HEK293 (cell line): Measurements from ENCODE around the gene GPR82.

ENCODE experiments used
- CTCF ChIA-PET: fragments of 350-600 bp; formaldehyde crosslinking; extraction: SDS; loops from one replicate; lab custom pipeline; 2021; ENCODE audit warnings: antibody characterized with exemption; lab: Yijun Ruan, JAX
- POLR2A ChIA-PET: fragments of 300-600 bp; formaldehyde crosslinking; extraction: SDS; loops from one replicate; lab custom pipeline; 2020; ENCODE audit warnings: antibody characterized with exemption, inconsistent platforms; lab: Yijun Ruan, JAX
- H3K27ac ChIP-seq: fragments of 200-500 bp; sonication (Bioruptor generic); 2 replicates; pipeline ENCODE4 v1.5.1; 2014; ENCODE audit warnings: low read depth, low read length, control low read depth, inconsistent platforms; ENCODE audit errors: extremely low read depth
- H3K36me3 ChIP-seq, 2 experiments: fragments of 200-500 bp in 1 of 2; sonication (Bioruptor generic) in 1 of 2; 1 replicate in 1 of 2; 2 replicates in 1 of 2; pipeline ENCODE4 v1.5.1; 2014 to 2017; ENCODE audit warnings: inconsistent platforms in 2 of 2, low read length in 2 of 2; ENCODE audit not compliant: control insufficient read depth in 2 of 2, insufficient read depth in 1 of 2
- H3K4me1 ChIP-seq: fragments of 200-500 bp; sonication (Bioruptor generic); 2 replicates; pipeline ENCODE4 v1.5.1; 2014; ENCODE audit warnings: mild to moderate bottlenecking, low read length, inconsistent platforms; ENCODE audit not compliant: control insufficient read depth, insufficient read depth
- H3K4me3 ChIP-seq: 2 replicates; pipeline ENCODE4 v1.5.1; 2011; ENCODE audit warnings: low read depth, mild to moderate bottlenecking, control low read depth, low read length, moderate library complexity
- H3K9me3 ChIP-seq: fragments of 200-500 bp; sonication (Bioruptor generic); 2 replicates; pipeline ENCODE4 v1.5.1; 2014; ENCODE audit warnings: low read depth, low read length, inconsistent platforms; ENCODE audit not compliant: control insufficient read depth, insufficient read depth
- BCL11B ChIP-seq: fragments of 450-650 bp; formaldehyde crosslinking; IDR thresholded peaks from 2 replicates; pipeline ENCODE4 v1.5.1; 2016; ENCODE audit warnings: low read depth, missing biosample characterization, missing genetic modification characterization
- FEZF1 ChIP-seq: fragments of 450-650 bp; formaldehyde crosslinking; IDR thresholded peaks from 2 replicates; pipeline ENCODE4 v1.5.1; 2016; ENCODE audit warnings: missing biosample characterization, missing genetic modification characterization
- HOXA7 ChIP-seq: sonication (generic); formaldehyde crosslinking; IDR thresholded peaks from 2 replicates; pipeline ENCODE4 v1.8.1; 2022; ENCODE audit warnings: missing genetic modification reagents, borderline replicate concordance
- MZF1 ChIP-seq: fragments of 450-650 bp; formaldehyde crosslinking; IDR thresholded peaks from 2 replicates; pipeline ENCODE4 v1.5.1; 2017; ENCODE audit warnings: missing biosample characterization, missing genetic modification characterization, borderline replicate concordance
- SCRT1 ChIP-seq: fragments of 450-650 bp; formaldehyde crosslinking; IDR thresholded peaks from 2 replicates; pipeline ENCODE4 v1.5.1; 2016; ENCODE audit warnings: missing biosample characterization, missing genetic modification characterization, borderline replicate concordance
- WT1 ChIP-seq: fragments of 450-650 bp; formaldehyde crosslinking; IDR thresholded peaks from 2 replicates; pipeline ENCODE4 v1.5.1; 2016; ENCODE audit warnings: missing biosample characterization, missing genetic modification characterization
- ZNF10 ChIP-seq: fragments of 450-650 bp; formaldehyde crosslinking; IDR thresholded peaks from 2 replicates; pipeline ENCODE4 v1.5.1; 2017; ENCODE audit warnings: missing biosample characterization, missing genetic modification characterization
- ZNF114 ChIP-seq: fragments of 450-650 bp; formaldehyde crosslinking; IDR thresholded peaks from 2 replicates; pipeline ENCODE4 v1.5.0; 2017; ENCODE audit warnings: missing biosample characterization, missing genetic modification characterization
- ZNF133 ChIP-seq: fragments of 450-650 bp; formaldehyde crosslinking; IDR thresholded peaks from 2 replicates; pipeline ENCODE4 v1.5.1; 2016; ENCODE audit warnings: missing biosample characterization, missing genetic modification characterization
- ZNF2 ChIP-seq: fragments of 450-650 bp; formaldehyde crosslinking; IDR thresholded peaks from 2 replicates; pipeline ENCODE4 v1.5.1; 2016; ENCODE audit warnings: missing biosample characterization, missing genetic modification characterization
- ZNF223 ChIP-seq: fragments of 450-650 bp; formaldehyde crosslinking; IDR thresholded peaks from 2 replicates; pipeline ENCODE4 v1.5.1; 2016; ENCODE audit warnings: missing biosample characterization, missing genetic modification characterization
- ZNF324 ChIP-seq: fragments of 450-650 bp; formaldehyde crosslinking; IDR thresholded peaks from 2 replicates; pipeline ENCODE4 v1.5.1; 2016; ENCODE audit warnings: missing biosample characterization, missing genetic modification characterization
- ZNF335 ChIP-seq: fragments of 450-650 bp; formaldehyde crosslinking; conservative IDR thresholded peaks from 2 replicates; pipeline ENCODE4 v1.5.1; 2016; ENCODE audit warnings: missing biosample characterization, missing genetic modification characterization
- ZNF366 ChIP-seq: fragments of 450-650 bp; formaldehyde crosslinking; conservative IDR thresholded peaks from 2 replicates; pipeline ENCODE4 v1.5.1; 2016; ENCODE audit warnings: missing biosample characterization, missing genetic modification characterization
- ZNF501 ChIP-seq: fragments of 450-650 bp; formaldehyde crosslinking; IDR thresholded peaks from 2 replicates; pipeline ENCODE4 v1.5.1; 2016; ENCODE audit warnings: missing biosample characterization, missing genetic modification characterization
- ZNF560 ChIP-seq: fragments of 450-650 bp; formaldehyde crosslinking; IDR thresholded peaks from 2 replicates; pipeline ENCODE4 v1.5.1; 2017; ENCODE audit warnings: missing biosample characterization, missing genetic modification characterization, borderline replicate concordance
- ZNF626 ChIP-seq: fragments of 450-650 bp; sonication (Bioruptor Pico); formaldehyde crosslinking; IDR thresholded peaks from 2 replicates; pipeline ENCODE4 v1.5.1; 2018; ENCODE audit warnings: missing biosample characterization, missing genetic modification characterization, inconsistent platforms
- ZNF664 ChIP-seq: fragments of 450-650 bp; formaldehyde crosslinking; IDR thresholded peaks from 2 replicates; pipeline ENCODE4 v1.5.1; 2016; ENCODE audit warnings: missing biosample characterization, missing genetic modification characterization
- ZNF747 ChIP-seq: fragments of 450-650 bp; formaldehyde crosslinking; IDR thresholded peaks from 2 replicates; pipeline ENCODE4 v1.5.1; 2016; ENCODE audit warnings: missing biosample characterization, missing genetic modification characterization
- ZNF768 ChIP-seq: fragments of 450-650 bp; formaldehyde crosslinking; IDR thresholded peaks from 2 replicates; pipeline ENCODE4 v1.5.1; 2018; ENCODE audit warnings: missing biosample characterization, mild to moderate bottlenecking, missing genetic modification characterization
- ZNF776 ChIP-seq: fragments of 450-650 bp; formaldehyde crosslinking; IDR thresholded peaks from 2 replicates; pipeline ENCODE4 v1.5.0; 2017; ENCODE audit warnings: missing biosample characterization, missing genetic modification characterization, borderline replicate concordance
- ZNF791 ChIP-seq: fragments of 450-650 bp; formaldehyde crosslinking; IDR thresholded peaks from 2 replicates; pipeline ENCODE4 v1.5.1; 2016; ENCODE audit warnings: missing biosample characterization, missing genetic modification characterization
- ZNF837 ChIP-seq: fragments of 450-650 bp; formaldehyde crosslinking; IDR thresholded peaks from 2 replicates; pipeline ENCODE4 v1.5.1; 2016; ENCODE audit warnings: missing biosample characterization, missing genetic modification characterization
- ZSCAN30 ChIP-seq: fragments of 450-650 bp; IDR thresholded peaks from 2 replicates; pipeline ENCODE4 v1.5.1; 2018; ENCODE audit warnings: missing biosample characterization, mild to moderate bottlenecking, missing genetic modification characterization, moderate library complexity
- TF ChIP-seq, protein P1 (sequence below): fragments of 450-650 bp; formaldehyde crosslinking; IDR thresholded peaks from 2 replicates; pipeline ENCODE4 v1.5.1; 2016; ENCODE audit warnings: missing biosample characterization, missing genetic modification characterization
- TF ChIP-seq, protein P2 (sequence below): fragments of 450-650 bp; formaldehyde crosslinking; optimal IDR thresholded peaks from 2 replicates; pipeline ENCODE3; 2016; ENCODE audit warnings: missing biosample characterization, mild to moderate bottlenecking, missing genetic modification characterization
- TF ChIP-seq, protein P3 (sequence below): fragments of 450-650 bp; formaldehyde crosslinking; IDR thresholded peaks from 2 replicates; pipeline ENCODE4 v1.5.1; 2016; ENCODE audit warnings: missing biosample characterization, missing genetic modification characterization
- TF ChIP-seq, protein P4 (sequence below): fragments of 450-650 bp; IDR thresholded peaks from 2 replicates; pipeline ENCODE4 v1.5.1; 2018; ENCODE audit warnings: missing biosample characterization, missing genetic modification characterization
- TF ChIP-seq, protein P5 (sequence below): fragments of 450-650 bp; formaldehyde crosslinking; IDR thresholded peaks from 2 replicates; pipeline ENCODE4 v1.5.1; 2016; ENCODE audit warnings: missing biosample characterization, missing genetic modification characterization

Gene GPR82

DNA sequence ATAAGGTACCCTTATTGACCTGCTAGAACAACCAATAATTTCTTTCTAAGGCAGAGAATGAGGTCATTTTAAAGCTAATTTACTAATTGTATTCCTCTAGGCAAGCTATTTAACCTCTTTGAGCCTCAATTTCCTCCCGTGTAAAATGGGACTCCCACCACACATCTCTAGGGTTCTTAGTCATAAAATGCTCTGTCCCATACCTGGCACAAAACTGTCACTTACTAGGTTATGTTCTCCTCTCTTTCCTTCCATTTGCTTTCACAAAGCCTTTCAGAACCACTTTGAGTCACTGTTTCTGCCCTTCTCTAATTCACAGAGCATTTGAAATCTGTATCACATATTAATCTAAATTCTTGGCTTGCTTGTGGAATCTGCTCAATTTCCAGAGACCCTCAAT lies 2.4 kb upstream of the GPR82 start:
- Histone ChIP-seq H3K4me1 (no peaks in the 10 kb centered on the region), H3K4me3 (no peak overlapping the region), H3K9me3 (no peaks in the 10 kb centered on the region), H3K36me3 (no peaks in the 10 kb centered on the region), H3K27ac (no peak overlapping the region)
- CTCF ChIA-PET = no interaction called here
- TF ChIP-seq ZNF10 (tag by site-specific recombination) = no peak
- no peak for TF ChIP-seq ZNF2
- TF ChIP-seq ZNF366 (tag by site-specific recombination) = no peak
- TF ChIP-seq HOXA7 (CRISPR knock-in tag) = no peak
- TF ChIP-seq ZSCAN30 (tag by site-specific recombination) = no peak
- TF ChIP-seq ZNF837 (tag by site-specific recombination) = no peak
- TF ChIP-seq BCL11B = no peak
- no peak for TF ChIP-seq ZNF560 (tag by site-specific recombination)
- no peak for TF ChIP-seq ZNF324
- TF ChIP-seq, protein P1, sequence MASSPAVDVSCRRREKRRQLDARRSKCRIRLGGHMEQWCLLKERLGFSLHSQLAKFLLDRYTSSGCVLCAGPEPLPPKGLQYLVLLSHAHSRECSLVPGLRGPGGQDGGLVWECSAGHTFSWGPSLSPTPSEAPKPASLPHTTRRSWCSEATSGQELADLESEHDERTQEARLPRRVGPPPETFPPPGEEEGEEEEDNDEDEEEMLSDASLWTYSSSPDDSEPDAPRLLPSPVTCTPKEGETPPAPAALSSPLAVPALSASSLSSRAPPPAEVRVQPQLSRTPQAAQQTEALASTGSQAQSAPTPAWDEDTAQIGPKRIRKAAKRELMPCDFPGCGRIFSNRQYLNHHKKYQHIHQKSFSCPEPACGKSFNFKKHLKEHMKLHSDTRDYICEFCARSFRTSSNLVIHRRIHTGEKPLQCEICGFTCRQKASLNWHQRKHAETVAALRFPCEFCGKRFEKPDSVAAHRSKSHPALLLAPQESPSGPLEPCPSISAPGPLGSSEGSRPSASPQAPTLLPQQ (tag by site-specific recombination) = no peak
- no peak for TF ChIP-seq ZNF791
- TF ChIP-seq, protein P2, sequence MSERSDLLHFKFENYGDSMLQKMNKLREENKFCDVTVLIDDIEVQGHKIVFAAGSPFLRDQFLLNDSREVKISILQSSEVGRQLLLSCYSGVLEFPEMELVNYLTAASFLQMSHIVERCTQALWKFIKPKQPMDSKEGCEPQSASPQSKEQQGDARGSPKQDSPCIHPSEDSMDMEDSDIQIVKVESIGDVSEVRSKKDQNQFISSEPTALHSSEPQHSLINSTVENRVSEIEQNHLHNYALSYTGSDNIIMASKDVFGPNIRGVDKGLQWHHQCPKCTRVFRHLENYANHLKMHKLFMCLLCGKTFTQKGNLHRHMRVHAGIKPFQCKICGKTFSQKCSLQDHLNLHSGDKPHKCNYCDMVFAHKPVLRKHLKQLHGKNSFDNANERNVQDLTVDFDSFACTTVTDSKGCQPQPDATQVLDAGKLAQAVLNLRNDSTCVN (tag by site-specific recombination) = no peak
- TF ChIP-seq MZF1 (tag by site-specific recombination) = no peak
- no peak for TF ChIP-seq ZNF133 (tag by site-specific recombination)
- TF ChIP-seq, protein P3, sequence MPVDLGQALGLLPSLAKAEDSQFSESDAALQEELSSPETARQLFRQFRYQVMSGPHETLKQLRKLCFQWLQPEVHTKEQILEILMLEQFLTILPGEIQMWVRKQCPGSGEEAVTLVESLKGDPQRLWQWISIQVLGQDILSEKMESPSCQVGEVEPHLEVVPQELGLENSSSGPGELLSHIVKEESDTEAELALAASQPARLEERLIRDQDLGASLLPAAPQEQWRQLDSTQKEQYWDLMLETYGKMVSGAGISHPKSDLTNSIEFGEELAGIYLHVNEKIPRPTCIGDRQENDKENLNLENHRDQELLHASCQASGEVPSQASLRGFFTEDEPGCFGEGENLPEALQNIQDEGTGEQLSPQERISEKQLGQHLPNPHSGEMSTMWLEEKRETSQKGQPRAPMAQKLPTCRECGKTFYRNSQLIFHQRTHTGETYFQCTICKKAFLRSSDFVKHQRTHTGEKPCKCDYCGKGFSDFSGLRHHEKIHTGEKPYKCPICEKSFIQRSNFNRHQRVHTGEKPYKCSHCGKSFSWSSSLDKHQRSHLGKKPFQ (tag by site-specific recombination) = no peak
- no peak for TF ChIP-seq WT1 (tag by site-specific recombination)
- POLR2A ChIA-PET = no interaction called here

DNA sequence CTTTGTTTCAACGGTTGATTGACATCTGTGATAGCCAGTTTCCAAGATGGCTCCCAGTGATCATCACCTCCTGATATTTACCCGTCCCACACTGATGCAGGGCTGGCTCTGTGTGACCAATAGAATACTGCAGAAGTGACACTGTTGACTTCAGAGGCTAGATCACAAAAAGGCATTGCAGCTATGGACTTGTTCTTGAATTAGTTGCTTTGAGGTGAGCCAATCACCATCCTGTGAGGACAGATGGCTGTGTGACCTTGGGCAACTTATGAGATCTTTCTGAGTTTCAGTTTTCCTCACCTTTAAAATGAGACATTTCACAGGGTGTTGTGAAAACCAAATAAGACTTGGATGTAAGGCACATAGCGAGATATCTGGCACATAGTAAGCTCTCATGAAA lies 1.8 kb upstream of the GPR82 start:
- ChIA-PET POLR2A (no interaction called here), CTCF (no interaction called here)
- Histone ChIP-seq H3K4me3 (no peak overlapping the region), H3K36me3 (no peaks in the 10 kb centered on the region), H3K9me3 (no peaks in the 10 kb centered on the region), H3K27ac (no peak overlapping the region), H3K4me1 (no peaks in the 10 kb centered on the region)
- TF ChIP-seq, protein P1 (tag by site-specific recombination) = no peak
- TF ChIP-seq ZNF747 = no peak
- no peak for TF ChIP-seq WT1 (tag by site-specific recombination)
- TF ChIP-seq ZNF335 (tag by site-specific recombination) = no peak
- TF ChIP-seq ZNF664 (tag by site-specific recombination) = no peak
- no peak for TF ChIP-seq ZNF223 (tag by site-specific recombination)
- no peak for TF ChIP-seq ZNF768 (tag by site-specific recombination)
- no peak for TF ChIP-seq ZNF501 (tag by site-specific recombination)
- TF ChIP-seq, protein P4, sequence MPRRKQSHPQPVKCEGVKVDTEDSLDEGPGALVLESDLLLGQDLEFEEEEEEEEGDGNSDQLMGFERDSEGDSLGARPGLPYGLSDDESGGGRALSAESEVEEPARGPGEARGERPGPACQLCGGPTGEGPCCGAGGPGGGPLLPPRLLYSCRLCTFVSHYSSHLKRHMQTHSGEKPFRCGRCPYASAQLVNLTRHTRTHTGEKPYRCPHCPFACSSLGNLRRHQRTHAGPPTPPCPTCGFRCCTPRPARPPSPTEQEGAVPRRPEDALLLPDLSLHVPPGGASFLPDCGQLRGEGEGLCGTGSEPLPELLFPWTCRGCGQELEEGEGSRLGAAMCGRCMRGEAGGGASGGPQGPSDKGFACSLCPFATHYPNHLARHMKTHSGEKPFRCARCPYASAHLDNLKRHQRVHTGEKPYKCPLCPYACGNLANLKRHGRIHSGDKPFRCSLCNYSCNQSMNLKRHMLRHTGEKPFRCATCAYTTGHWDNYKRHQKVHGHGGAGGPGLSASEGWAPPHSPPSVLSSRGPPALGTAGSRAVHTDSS (tag by site-specific recombination) = no peak
- TF ChIP-seq ZNF626 (tag by site-specific recombination) = no peak
- TF ChIP-seq, protein P5, sequence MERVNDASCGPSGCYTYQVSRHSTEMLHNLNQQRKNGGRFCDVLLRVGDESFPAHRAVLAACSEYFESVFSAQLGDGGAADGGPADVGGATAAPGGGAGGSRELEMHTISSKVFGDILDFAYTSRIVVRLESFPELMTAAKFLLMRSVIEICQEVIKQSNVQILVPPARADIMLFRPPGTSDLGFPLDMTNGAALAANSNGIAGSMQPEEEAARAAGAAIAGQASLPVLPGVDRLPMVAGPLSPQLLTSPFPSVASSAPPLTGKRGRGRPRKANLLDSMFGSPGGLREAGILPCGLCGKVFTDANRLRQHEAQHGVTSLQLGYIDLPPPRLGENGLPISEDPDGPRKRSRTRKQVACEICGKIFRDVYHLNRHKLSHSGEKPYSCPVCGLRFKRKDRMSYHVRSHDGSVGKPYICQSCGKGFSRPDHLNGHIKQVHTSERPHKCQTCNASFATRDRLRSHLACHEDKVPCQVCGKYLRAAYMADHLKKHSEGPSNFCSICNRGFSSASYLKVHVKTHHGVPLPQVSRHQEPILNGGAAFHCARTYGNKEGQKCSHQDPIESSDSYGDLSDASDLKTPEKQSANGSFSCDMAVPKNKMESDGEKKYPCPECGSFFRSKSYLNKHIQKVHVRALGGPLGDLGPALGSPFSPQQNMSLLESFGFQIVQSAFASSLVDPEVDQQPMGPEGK = no peak
- no peak for TF ChIP-seq SCRT1 (tag by site-specific recombination)
- TF ChIP-seq ZNF776 (tag by site-specific recombination) = no peak
- no peak for TF ChIP-seq FEZF1
- no peak for TF ChIP-seq ZNF114
